ENCODE measurements around the gene DNM2. TPM values are rescaled to one million over a fixed set of nuclear protein-coding genes. Genes with fewer than 3 reads are reported as not detected.
A peak's percentile ranks its signal among the peaks of the same experiment; 100 is the strongest.

Gene DNM2
- total and polyA plus RNA-seq, 2 of the 13 experiments (the other 11 are each of a cell fraction or from before 2014, with no cell fraction given): 41.7 to 59.8 TPM

- TF ChIP-seq ZNF609 (CRISPR knock-in tag; IDR thresholded peaks at IDR 0.05; ENCODE audit: borderline replicate concordance) (peak; percentile 21; the same call in 1 of the 2 replicates), ZNF451 (CRISPR knock-in tag; IDR thresholded peaks at IDR 0.05) (no peak), PAXIP1 (CRISPR knock-in tag; conservative IDR thresholded peaks at IDR 0.05) (0 out of 2 replicates have a peak, but pooled peaks have one; percentile 14), LRRFIP1 (CRISPR knock-in tag; conservative IDR thresholded peaks at IDR 0.05) (no peak), SMAD9 (CRISPR knock-in tag; IDR thresholded peaks at IDR 0.05) (no peak), ZBTB3 (CRISPR knock-in tag; IDR thresholded peaks at IDR 0.05; ENCODE audit: borderline replicate concordance, low read depth) (no peak), ZNF775 (CRISPR knock-in tag; IDR thresholded peaks at IDR 0.05; ENCODE audit: borderline replicate concordance) (no peak), ISL2 (CRISPR knock-in tag; IDR thresholded peaks at IDR 0.05) (peak; percentile 22; the same call in 1 of the 2 replicates), SMARCC2 (IDR thresholded peaks at IDR 0.05) (no peak), ZBTB4 (CRISPR knock-in tag; IDR thresholded peaks at IDR 0.05; ENCODE audit: borderline replicate concordance) (no peak), ZFP91 (CRISPR knock-in tag; IDR thresholded peaks at IDR 0.05; ENCODE audit: borderline replicate concordance) (0 out of 2 replicates have a peak, but pooled peaks have one; percentile 12), ZNF207 (IDR thresholded peaks at IDR 0.05; ENCODE audit: borderline replicate concordance) (no peak)
Observed at GRCh38 chr19:10701955-10702525, 15.8 kb upstream of the DNM2 start (continued).

All from HepG2 (cell line).